Measurements from ENCODE around the gene LCNL1.

Gene LCNL1

GRCh38 chr9:137006116-137007003, 23.6 kb downstream of the LCNL1 start:
- H3K79me1 ChIP-seq (replicated peaks; ENCODE audit: low read length, poor library complexity, severe bottlenecking), result no peaks in the 10 kb centered on the region
- no peak overlapping the region for H3K18ac ChIP-seq (ENCODE audit: low read depth in 1 of 2, low read length in 2 of 2)
- no peak overlapping the region for H2BK120ac ChIP-seq (ENCODE audit: low read depth, low read length)
- H2AK5ac ChIP-seq (ENCODE audit: low read length, severe bottlenecking), result no peak overlapping the region
- H3K36me3 ChIP-seq (ENCODE audit: control insufficient read depth in 1 of 2, insufficient read depth in 2 of 2, low read depth in 1 of 2, low read length in 2 of 2), result peaks cover 2 to 24% of the 10 kb centered on the region in 2 experiments
- no peak overlapping the region for H2BK5ac ChIP-seq (ENCODE audit: low read depth, low read length, poor library complexity, severe bottlenecking)
- DNase-seq, result no peak
- H3K9ac ChIP-seq (ENCODE audit: low read length), result no peak overlapping the region
- H3K4me2 ChIP-seq (ENCODE audit: low read length, poor library complexity, severe bottlenecking), result no peak overlapping the region
- peak overlapping the region in 1 of 2 experiments; percentile 62 for H3K14ac ChIP-seq (ENCODE audit: low read length in 2 of 2)
- no peak overlapping the region for H2AFZ ChIP-seq (ENCODE audit: low read depth, low read length)
- no peak overlapping the region for H4K8ac ChIP-seq (ENCODE audit: low read length)
- H3K27ac ChIP-seq (ENCODE audit: low read length, poor library complexity, severe bottlenecking), result no peak overlapping the region
- H3K9me3 ChIP-seq (ENCODE audit: control insufficient read depth, low read length), result no peaks in the 10 kb centered on the region
- H3K23ac ChIP-seq (ENCODE audit: low read length in 2 of 2), result no peak overlapping the region
- H3K27me3 ChIP-seq (ENCODE audit: control insufficient read depth in 1 of 2, insufficient read depth in 1 of 2, low read length in 2 of 2), result no peaks in the 10 kb centered on the region
- 94% methylated on average over 24 of the region's 24 CpGs for WGBS
- no peak overlapping the region for H3K4me3 ChIP-seq (ENCODE audit: insufficient read depth in 1 of 2, low read depth in 1 of 2, low read length in 2 of 2)
- H4K91ac ChIP-seq (ENCODE audit: low read length), result no peak overlapping the region
- peaks cover 25% of the 10 kb centered on the region for H3K4me1 ChIP-seq (ENCODE audit: control insufficient read depth, insufficient read depth, low read depth, low read length)
- H2BK12ac ChIP-seq (ENCODE audit: low read length in 2 of 2), result peak overlapping the region in 1 of 2 experiments; percentile 1
- H2BK15ac ChIP-seq (ENCODE audit: low read depth, poor library complexity, severe bottlenecking), result no peak overlapping the region
- H3K4ac ChIP-seq (ENCODE audit: low read depth in 1 of 2, low read length in 2 of 2), result no peak overlapping the region

GRCh38 chr9:137007108-137007815, 24.5 kb downstream of the LCNL1 start:
- Histone ChIP-seq H4K8ac (ENCODE audit: low read length) (peak overlapping the region; percentile 9), H3K4me1 (ENCODE audit: control insufficient read depth, insufficient read depth, low read depth, low read length) (peaks cover 25% of the 10 kb centered on the region), H3K4ac (ENCODE audit: low read depth in 1 of 2, low read length in 2 of 2) (no peak overlapping the region), H3K18ac (ENCODE audit: low read depth in 1 of 2, low read length in 2 of 2) (no peak overlapping the region), H3K14ac (ENCODE audit: low read length in 2 of 2) (peak overlapping the region in 1 of 2 experiments; percentile 62), H2BK12ac (ENCODE audit: low read length in 2 of 2) (no peak overlapping the region), H3K79me1 (replicated peaks; ENCODE audit: low read length, poor library complexity, severe bottlenecking) (no peaks in the 10 kb centered on the region), H3K27ac (ENCODE audit: low read length, poor library complexity, severe bottlenecking) (no peak overlapping the region), H3K36me3 (ENCODE audit: control insufficient read depth in 1 of 2, insufficient read depth in 2 of 2, low read depth in 1 of 2, low read length in 2 of 2) (peaks cover 4 to 33% of the 10 kb centered on the region in 2 experiments), H3K23ac (ENCODE audit: low read length in 2 of 2) (no peak overlapping the region), H3K27me3 (ENCODE audit: control insufficient read depth in 1 of 2, insufficient read depth in 1 of 2, low read length in 2 of 2) (no peaks in the 10 kb centered on the region), H3K9me3 (ENCODE audit: control insufficient read depth, low read length) (no peaks in the 10 kb centered on the region), H2AFZ (ENCODE audit: low read depth, low read length) (no peak overlapping the region), H2BK15ac (ENCODE audit: low read depth, poor library complexity, severe bottlenecking) (no peak overlapping the region), H2BK120ac (ENCODE audit: low read depth, low read length) (no peak overlapping the region), H4K91ac (ENCODE audit: low read length) (peak overlapping the region; percentile 8), H3K4me3 (ENCODE audit: insufficient read depth in 1 of 2, low read depth in 1 of 2, low read length in 2 of 2) (no peak overlapping the region), H2BK5ac (ENCODE audit: low read depth, low read length, poor library complexity, severe bottlenecking) (no peak overlapping the region), H3K9ac (ENCODE audit: low read length) (no peak overlapping the region), H3K4me2 (ENCODE audit: low read length, poor library complexity, severe bottlenecking) (peak overlapping the region; percentile 38), H2AK5ac (ENCODE audit: low read length, severe bottlenecking) (no peak overlapping the region)
- peak; percentile 30 for DNase-seq
- WGBS, result 71% methylated on average over 22 of the region's 30 CpGs

- DNase-seq, result no peak
- H4K8ac ChIP-seq (ENCODE audit: low read length), result no peak overlapping the region
- H3K23ac ChIP-seq (ENCODE audit: low read length in 2 of 2), result no peak overlapping the region
- no peaks in the 10 kb centered on the region for H3K79me1 ChIP-seq (replicated peaks; ENCODE audit: low read length, poor library complexity, severe bottlenecking)
- H3K18ac ChIP-seq (ENCODE audit: low read depth in 1 of 2, low read length in 2 of 2), result no peak overlapping the region
- WGBS, result 79% methylated on average over 13 of the region's 13 CpGs
- no peaks in the 10 kb centered on the region for H3K27me3 ChIP-seq (ENCODE audit: control insufficient read depth in 1 of 2, insufficient read depth in 1 of 2, low read length in 2 of 2)
- H3K4me2 ChIP-seq (ENCODE audit: low read length, poor library complexity, severe bottlenecking), result peak overlapping the region; percentile 38
- H3K4ac ChIP-seq (ENCODE audit: low read depth in 1 of 2, low read length in 2 of 2), result no peak overlapping the region
- no peak overlapping the region for H3K27ac ChIP-seq (ENCODE audit: low read length, poor library complexity, severe bottlenecking)
- peaks cover 25% of the 10 kb centered on the region for H3K4me1 ChIP-seq (ENCODE audit: control insufficient read depth, insufficient read depth, low read depth, low read length)
- peak overlapping the region in 1 of 2 experiments; percentile 15 for H2BK12ac ChIP-seq (ENCODE audit: low read length in 2 of 2)
- no peak overlapping the region for H2AFZ ChIP-seq (ENCODE audit: low read depth, low read length)
- H3K9ac ChIP-seq (ENCODE audit: low read length), result no peak overlapping the region
- peaks cover 8 to 39% of the 10 kb centered on the region in 2 experiments for H3K36me3 ChIP-seq (ENCODE audit: control insufficient read depth in 1 of 2, insufficient read depth in 2 of 2, low read depth in 1 of 2, low read length in 2 of 2)
- no peaks in the 10 kb centered on the region for H3K9me3 ChIP-seq (ENCODE audit: control insufficient read depth, low read length)
- H4K91ac ChIP-seq (ENCODE audit: low read length), result no peak overlapping the region
- no peak overlapping the region for H2BK15ac ChIP-seq (ENCODE audit: low read depth, poor library complexity, severe bottlenecking)
- H3K4me3 ChIP-seq (ENCODE audit: insufficient read depth in 1 of 2, low read depth in 1 of 2, low read length in 2 of 2), result no peak overlapping the region
- H2AK5ac ChIP-seq (ENCODE audit: low read length, severe bottlenecking), result no peak overlapping the region
- H2BK5ac ChIP-seq (ENCODE audit: low read depth, low read length, poor library complexity, severe bottlenecking), result no peak overlapping the region
- no peak overlapping the region for H2BK120ac ChIP-seq (ENCODE audit: low read depth, low read length)
- no peak overlapping the region for H3K14ac ChIP-seq (ENCODE audit: low read length in 2 of 2)
These were observed 25.1 kb downstream of the LCNL1 start for GRCh38 chr9:137007816-137008270.

GRCh38 chr9:137008312-137008711, 25.5 kb downstream of the LCNL1 start:
- Histone ChIP-seq H3K4me2 (ENCODE audit: low read length, poor library complexity, severe bottlenecking) (no peak overlapping the region), H2BK120ac (ENCODE audit: low read depth, low read length) (no peak overlapping the region), H3K36me3 (ENCODE audit: control insufficient read depth in 1 of 2, insufficient read depth in 2 of 2, low read depth in 1 of 2, low read length in 2 of 2) (peaks cover 8 to 44% of the 10 kb centered on the region in 2 experiments), H3K27ac (ENCODE audit: low read length, poor library complexity, severe bottlenecking) (no peak overlapping the region), H3K4me3 (ENCODE audit: insufficient read depth in 1 of 2, low read depth in 1 of 2, low read length in 2 of 2) (no peak overlapping the region), H2BK12ac (ENCODE audit: low read length in 2 of 2) (no peak overlapping the region), H2AK5ac (ENCODE audit: low read length, severe bottlenecking) (no peak overlapping the region), H3K9me3 (ENCODE audit: control insufficient read depth, low read length) (no peaks in the 10 kb centered on the region), H3K18ac (ENCODE audit: low read depth in 1 of 2, low read length in 2 of 2) (no peak overlapping the region), H3K9ac (ENCODE audit: low read length) (no peak overlapping the region), H4K91ac (ENCODE audit: low read length) (no peak overlapping the region), H2AFZ (ENCODE audit: low read depth, low read length) (no peak overlapping the region), H3K27me3 (ENCODE audit: control insufficient read depth in 1 of 2, insufficient read depth in 1 of 2, low read length in 2 of 2) (no peaks in the 10 kb centered on the region), H3K4ac (ENCODE audit: low read depth in 1 of 2, low read length in 2 of 2) (no peak overlapping the region), H3K4me1 (ENCODE audit: control insufficient read depth, insufficient read depth, low read depth, low read length) (peaks cover 28% of the 10 kb centered on the region), H4K8ac (ENCODE audit: low read length) (no peak overlapping the region), H2BK5ac (ENCODE audit: low read depth, low read length, poor library complexity, severe bottlenecking) (no peak overlapping the region), H2BK15ac (ENCODE audit: low read depth, poor library complexity, severe bottlenecking) (no peak overlapping the region), H3K14ac (ENCODE audit: low read length in 2 of 2) (no peak overlapping the region), H3K79me1 (replicated peaks; ENCODE audit: low read length, poor library complexity, severe bottlenecking) (no peaks in the 10 kb centered on the region), H3K23ac (ENCODE audit: low read length in 2 of 2) (no peak overlapping the region)
- whole genome bisulfite sequencing, result 85% methylated on average over 21 of the region's 22 CpGs
- DNase-seq, result no peak
